ENCODE data around the gene BDKRB1.

GRCh38 chr14:96206461-96206860 lies 49.5 kb upstream of the BDKRB1 start:
- TF ChIP-seq CTCF (IDR thresholded peaks at IDR 0.05) (no peak), POLR2A (IDR thresholded peaks at IDR 0.05) (no peak)
